HG03378 (cell line): Measurements from ENCODE around the gene LPP.
"Not testable (repeated sequence)": the region's sequence is repeated elsewhere in the genome, so short reads cannot be mapped to it uniquely, and the experiment has no call there.

ENCODE experiments used
- ATAC-seq: cut with Tn5 transposase; IDR thresholded peaks from one replicate; pipeline ENCODE4 v1.9.1; 2021; ENCODE audit warnings: mild to moderate bottlenecking, moderate library complexity; ENCODE audit not compliant: unreplicated experiment

Gene LPP

GRCh38 chr3:188686324-188686723, 532.4 kb downstream of the LPP start:
- ATAC-seq: no peak

GRCh38 chr3:188687389-188687788, 533.4 kb downstream of the LPP start:
- ATAC-seq: no peak

- no peak for ATAC-seq
Measured at GRCh38 chr3:188689101-188689574, 535.2 kb downstream of the LPP start.

DNA sequence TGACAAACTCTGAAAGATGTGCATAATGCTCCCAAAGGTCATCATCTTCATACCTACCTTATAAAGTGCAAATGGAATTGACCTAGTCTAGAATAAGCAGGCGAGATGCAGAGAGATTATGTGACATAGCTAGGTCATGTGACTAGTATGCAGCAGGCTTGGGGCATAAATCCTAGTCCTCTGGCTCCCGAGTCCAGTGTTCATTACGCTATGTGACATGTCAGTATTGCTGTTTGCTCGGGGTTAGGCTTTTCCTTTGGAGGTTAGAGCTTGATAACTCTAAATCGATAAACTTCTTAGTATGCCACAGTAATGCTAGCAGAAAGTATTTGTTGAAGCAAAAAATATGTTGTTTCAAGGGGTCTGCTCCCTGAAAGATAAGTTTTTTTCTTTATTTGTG, 536.1 kb downstream of the LPP start:
- ATAC-seq: no peak

- no peak for ATAC-seq
Measured at GRCh38 chr3:188691004-188691403, 537.0 kb downstream of the LPP start.

GRCh38 chr3:188691665-188692064, 537.7 kb downstream of the LPP start:
- ATAC-seq: no peak

DNA sequence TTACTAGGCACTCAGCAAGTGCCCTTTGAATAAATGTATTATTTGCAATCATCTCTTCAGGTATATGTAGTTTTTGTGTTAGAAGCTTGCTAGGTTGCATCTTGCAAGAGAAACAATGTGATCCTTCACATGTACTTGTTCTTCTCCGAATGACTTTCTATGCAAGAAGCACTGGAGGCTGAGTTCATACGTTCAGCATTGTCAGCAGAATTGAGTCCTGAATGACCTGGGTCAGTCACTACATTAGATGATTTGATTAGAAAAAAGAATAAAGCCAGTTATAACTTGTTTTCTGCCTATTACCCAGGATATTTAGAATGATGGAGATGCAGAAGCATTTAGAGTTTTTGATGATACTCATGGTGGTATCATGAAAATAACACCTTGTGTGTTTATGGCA, 538.7 kb downstream of the LPP start:
- ATAC-seq: no peak

DNA sequence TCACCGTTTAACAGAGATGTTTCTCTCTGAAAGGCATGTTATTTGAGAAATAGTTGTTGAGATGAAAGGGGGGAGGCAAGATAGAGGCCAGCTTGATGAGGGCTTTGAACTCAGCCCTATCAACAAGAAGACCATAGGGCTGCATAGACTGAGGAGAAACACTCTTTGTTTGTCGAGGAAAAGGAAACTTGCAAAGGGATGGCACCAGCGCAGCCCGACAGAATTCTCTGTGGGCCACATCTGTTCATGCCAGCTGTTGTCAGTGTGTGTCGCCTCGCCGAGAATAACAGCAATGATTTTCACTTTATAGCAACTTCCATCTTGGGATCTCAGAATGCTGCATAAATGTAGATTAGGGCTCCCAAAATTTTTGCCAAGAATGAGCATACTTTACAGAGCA, 539.5 kb downstream of the LPP start:
- no peak for ATAC-seq

GRCh38 chr3:188695241-188695640, 541.3 kb downstream of the LPP start:
- no peak for ATAC-seq

GRCh38 chr3:188697127-188697526, 543.2 kb downstream of the LPP start:
- ATAC-seq: peak; percentile 86

DNA sequence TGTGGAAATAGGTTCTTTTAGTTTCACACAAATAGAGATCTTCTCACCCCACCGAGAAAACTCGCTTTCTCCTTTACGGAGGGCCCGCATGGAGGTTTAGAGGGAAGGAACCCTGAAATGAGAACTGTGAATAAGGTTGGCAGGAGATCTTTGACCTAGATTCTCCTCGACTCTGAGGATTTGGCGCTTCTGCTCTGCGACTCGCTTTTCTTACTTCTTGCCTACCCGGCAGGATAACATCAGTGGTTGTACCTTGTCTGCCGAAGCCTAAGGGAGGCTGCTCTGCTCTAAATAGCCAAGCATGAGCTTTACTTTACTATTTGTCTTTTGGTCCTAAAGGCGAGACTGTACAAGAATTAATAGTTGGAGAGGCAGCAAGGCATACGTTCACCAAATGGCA, 544.5 kb downstream of the LPP start:
- ATAC-seq: no peak

DNA sequence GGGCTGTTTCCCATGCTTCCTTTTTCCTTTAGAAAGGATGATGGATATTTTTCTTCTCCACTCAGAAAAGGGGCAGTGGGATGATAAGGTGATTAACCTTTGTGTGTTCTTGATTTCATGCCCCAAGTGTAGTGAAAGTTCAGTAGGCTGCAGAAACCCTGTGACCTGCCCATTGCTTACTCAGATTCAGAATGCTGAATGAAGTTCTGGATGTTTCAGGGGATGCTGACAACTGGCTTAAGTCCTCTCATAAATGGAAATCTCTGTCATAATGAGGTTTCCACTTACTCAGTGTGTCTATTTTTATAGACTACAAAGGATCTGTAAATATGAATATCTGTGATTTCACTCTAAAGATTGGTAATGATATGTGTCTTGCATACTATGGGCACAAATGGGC, 546.5 kb downstream of the LPP start:
- ATAC-seq: no peak

DNA sequence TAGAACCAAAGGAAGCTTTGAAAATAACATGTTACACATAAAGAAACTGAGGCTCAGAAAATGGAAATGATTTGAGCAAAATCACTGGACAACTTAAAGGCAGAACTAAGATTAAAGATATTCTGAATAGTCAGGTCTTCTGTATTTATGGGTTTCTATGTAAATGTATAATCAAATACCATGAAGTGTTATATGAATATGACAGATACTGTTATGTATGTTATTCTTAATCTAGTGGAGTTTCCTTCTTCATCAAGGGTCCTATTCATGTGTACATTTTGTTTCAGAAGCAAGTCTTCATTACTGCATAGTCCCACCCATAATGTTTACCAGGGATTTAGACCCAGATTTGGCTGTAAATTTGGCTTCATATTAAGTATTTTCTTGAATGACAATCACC, 547.0 kb downstream of the LPP start:
- ATAC-seq: no peak

GRCh38 chr3:188701485-188701969, 547.6 kb downstream of the LPP start:
- no peak for ATAC-seq

- not testable (repeated sequence) for ATAC-seq
Measured at GRCh38 chr3:188702028-188702427, 548.1 kb downstream of the LPP start.

- ATAC-seq: no peak
Measured at GRCh38 chr3:188706176-188706575, 552.2 kb downstream of the LPP start.

GRCh38 chr3:188706599-188706998, 552.6 kb downstream of the LPP start:
- ATAC-seq: no peak

GRCh38 chr3:188707381-188708288, 553.7 kb downstream of the LPP start:
- ATAC-seq: no peak

DNA sequence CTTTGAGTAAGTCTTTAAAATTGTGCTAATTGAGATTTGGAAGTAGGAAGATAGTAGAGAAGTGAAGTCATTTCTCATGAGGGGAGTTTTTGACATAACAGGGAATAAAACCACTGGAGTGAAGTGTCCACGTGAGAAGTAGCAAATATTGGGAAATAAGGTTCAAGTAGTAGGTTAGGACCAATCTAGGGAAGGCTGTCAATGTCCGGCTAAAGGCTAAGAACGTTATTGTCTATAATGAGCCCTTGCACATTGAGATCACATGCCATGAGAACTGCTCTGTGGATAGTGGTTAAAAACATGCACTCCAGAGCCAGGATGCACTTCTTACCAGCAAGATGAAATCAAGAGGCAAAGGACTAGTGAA, 557.9 kb downstream of the LPP start:
- no peak for ATAC-seq

GRCh38 chr3:188712248-188712924, 558.4 kb downstream of the LPP start:
- ATAC-seq: no peak

DNA sequence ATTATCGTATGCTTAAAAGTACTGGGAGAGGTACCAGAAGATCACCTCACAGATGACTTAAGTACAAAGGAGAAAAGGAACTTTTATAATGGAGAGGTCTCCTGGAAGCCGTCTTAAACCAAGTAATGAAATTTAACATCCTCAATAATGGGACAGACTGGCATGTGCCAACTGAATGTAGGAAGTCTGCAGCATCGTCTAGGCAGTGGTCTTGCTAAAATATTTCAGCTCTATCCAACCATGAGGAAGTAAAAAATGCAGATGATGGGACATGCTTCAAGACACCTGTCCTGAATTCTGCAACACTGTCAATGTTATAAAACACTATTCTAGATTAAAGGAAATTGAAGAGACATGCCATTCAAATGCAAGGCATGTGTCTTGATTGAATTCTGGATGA, 559.0 kb downstream of the LPP start:
- ATAC-seq: no peak

GRCh38 chr3:188719545-188719944, 565.6 kb downstream of the LPP start:
- no peak for ATAC-seq
